ENCODE data around the gene GABBR2.

Gene GABBR2

DNA sequence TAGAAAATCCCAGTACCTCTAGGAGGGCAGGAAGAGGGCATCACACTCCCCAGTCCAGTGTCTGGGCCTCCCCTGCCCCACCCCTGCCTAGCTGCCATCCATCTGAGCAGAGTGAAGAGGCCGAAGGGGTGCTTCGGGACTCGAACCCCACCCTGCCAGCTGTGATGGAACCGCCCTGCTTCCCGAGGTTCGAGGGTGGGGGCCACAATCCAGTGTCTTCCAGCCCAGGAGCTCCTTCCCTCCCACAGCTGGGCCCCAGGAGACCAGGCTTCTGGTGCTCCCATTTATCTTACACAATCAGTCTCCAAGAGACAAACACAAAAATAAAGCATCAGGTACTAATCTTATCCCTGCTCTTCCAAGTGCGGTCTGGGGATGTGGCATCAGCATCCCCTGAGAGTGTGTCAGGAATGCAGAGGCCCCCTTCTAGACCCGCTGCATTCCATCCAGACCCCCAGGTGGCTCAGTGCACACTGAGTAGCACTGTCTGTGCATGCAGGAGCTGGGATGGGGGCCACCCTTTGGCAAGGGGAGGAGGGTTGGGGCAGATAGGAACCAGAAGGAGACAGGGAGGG, 330.4 kb downstream of the GABBR2 start:
- Histone ChIP-seq H3K4me3 (ENCODE audit: severe bottlenecking) (no peak overlapping the region), H3K27ac (ENCODE audit: poor library complexity, severe bottlenecking) (no peak overlapping the region), H3K4me1 (ENCODE audit: insufficient read depth, poor library complexity, severe bottlenecking) (peaks cover 5% of the 10 kb centered on the region), H3K36me3 (ENCODE audit: low read depth) (no peaks in the 10 kb centered on the region), H3K9me3 (ENCODE audit: severe bottlenecking) (no peaks in the 10 kb centered on the region), H3K27me3 (ENCODE audit: insufficient read depth, poor library complexity, severe bottlenecking) (no peaks in the 10 kb centered on the region)
- ATAC-seq (ENCODE audit: low read depth) (no peak), DNase-seq (ENCODE audit: low spot score) (peak; percentile 46)
- TF ChIP-seq, protein P1, sequence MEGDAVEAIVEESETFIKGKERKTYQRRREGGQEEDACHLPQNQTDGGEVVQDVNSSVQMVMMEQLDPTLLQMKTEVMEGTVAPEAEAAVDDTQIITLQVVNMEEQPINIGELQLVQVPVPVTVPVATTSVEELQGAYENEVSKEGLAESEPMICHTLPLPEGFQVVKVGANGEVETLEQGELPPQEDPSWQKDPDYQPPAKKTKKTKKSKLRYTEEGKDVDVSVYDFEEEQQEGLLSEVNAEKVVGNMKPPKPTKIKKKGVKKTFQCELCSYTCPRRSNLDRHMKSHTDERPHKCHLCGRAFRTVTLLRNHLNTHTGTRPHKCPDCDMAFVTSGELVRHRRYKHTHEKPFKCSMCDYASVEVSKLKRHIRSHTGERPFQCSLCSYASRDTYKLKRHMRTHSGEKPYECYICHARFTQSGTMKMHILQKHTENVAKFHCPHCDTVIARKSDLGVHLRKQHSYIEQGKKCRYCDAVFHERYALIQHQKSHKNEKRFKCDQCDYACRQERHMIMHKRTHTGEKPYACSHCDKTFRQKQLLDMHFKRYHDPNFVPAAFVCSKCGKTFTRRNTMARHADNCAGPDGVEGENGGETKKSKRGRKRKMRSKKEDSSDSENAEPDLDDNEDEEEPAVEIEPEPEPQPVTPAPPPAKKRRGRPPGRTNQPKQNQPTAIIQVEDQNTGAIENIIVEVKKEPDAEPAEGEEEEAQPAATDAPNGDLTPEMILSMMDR (IDR thresholded peaks at IDR 0.05; ENCODE audit: poor library complexity, severe bottlenecking), result no peak

DNA sequence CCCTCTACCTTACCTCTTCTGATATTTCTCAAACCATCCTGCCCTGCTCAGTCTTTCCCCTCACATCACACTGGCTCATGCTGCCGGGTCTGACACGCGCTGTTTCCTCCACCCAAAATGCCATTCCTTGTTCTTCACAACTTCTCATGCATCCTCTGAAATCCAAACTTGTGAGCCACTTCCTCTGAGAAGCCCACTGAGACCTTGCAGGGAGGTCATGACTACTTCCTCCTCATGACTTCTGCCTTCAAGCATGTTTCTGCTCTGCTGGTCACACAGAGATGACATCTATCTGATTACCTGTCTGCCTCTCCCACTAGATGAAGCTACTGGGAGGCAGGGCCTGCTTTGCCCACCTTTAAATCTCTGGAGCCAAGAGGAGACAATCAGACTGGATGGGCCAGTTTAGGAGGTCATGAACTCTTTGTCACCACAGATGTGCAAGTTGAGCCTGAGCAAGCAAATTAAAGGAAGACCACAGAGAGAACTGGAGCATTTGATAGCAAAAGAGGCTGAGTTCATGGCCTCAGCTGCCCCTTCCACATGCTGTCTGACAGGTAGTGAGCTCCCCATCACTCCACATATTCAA, 333.5 kb downstream of the GABBR2 start:
- DNase-seq (ENCODE audit: low spot score) (peak; percentile 29), ATAC-seq (ENCODE audit: low read depth) (peak; percentile 33)
- peaks cover 5% of the 10 kb centered on the region for H3K4me1 ChIP-seq (ENCODE audit: insufficient read depth, poor library complexity, severe bottlenecking)
- H3K27ac ChIP-seq (ENCODE audit: poor library complexity, severe bottlenecking), result peak overlapping the region; percentile 38
- H3K9me3 ChIP-seq (ENCODE audit: severe bottlenecking), result no peaks in the 10 kb centered on the region
- H3K4me3 ChIP-seq (ENCODE audit: severe bottlenecking), result no peak overlapping the region
- H3K36me3 ChIP-seq (ENCODE audit: low read depth), result no peaks in the 10 kb centered on the region
- TF ChIP-seq, protein P1 (IDR thresholded peaks at IDR 0.05; ENCODE audit: poor library complexity, severe bottlenecking), result no peak
- H3K27me3 ChIP-seq (ENCODE audit: insufficient read depth, poor library complexity, severe bottlenecking), result no peaks in the 10 kb centered on the region

DNA sequence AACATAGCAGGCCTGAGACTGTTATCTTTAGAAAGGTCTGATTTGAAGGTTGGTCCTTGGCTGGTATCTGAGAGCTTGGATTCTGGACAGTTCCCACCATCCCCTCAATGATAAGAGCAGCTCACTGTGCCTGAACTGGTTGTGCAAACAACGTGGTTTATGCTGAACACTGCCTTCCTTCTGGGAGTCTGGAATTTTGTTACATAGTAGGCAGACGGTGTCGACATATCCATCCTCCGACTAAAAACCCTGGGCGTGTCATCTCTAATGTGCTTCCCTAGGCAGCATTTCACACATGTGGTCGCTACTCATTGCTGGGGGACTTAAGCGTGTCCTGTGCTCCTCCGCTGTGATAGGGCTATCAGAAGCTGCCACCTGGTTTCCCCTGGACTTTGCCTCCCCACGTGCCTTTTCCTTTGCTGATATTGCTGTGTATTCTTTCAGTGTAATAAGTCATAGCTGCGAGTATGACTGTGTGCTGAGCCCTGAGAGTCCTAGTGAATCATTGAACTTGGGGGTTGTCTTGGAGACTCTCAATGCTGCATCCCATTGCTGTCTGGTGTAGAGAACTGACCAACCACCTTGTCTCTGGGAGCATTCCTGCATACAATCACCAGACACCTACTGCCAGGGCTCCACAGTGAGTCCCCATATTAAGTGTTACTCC, 334.2 kb downstream of the GABBR2 start:
- peak; percentile 18 for DNase-seq (ENCODE audit: low spot score)
- H3K27ac ChIP-seq (ENCODE audit: poor library complexity, severe bottlenecking), result peak overlapping the region; percentile 38

DNA sequence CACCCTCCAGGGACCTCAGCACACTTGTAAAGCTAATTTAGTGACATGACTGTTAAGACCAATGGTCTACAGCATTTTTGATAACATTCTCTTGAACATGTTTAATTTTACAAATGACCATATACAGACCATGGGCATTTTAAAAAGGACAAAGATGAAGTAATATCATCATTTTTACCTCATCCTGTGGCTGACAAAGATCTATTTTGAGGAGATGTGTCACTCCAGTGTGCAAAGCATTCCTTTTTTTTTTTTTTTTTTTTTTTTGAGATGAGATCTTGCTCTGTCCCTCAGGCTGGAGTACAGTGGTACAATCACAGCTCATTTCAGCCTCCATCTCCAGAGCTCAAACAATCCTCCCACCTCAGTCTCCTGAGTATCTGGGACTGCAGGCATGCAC, 335.1 kb downstream of the GABBR2 start:
- H3K4me1 ChIP-seq (ENCODE audit: insufficient read depth, poor library complexity, severe bottlenecking), result peaks cover 5% of the 10 kb centered on the region
- ATAC-seq (ENCODE audit: low read depth), result no peak
- no peaks in the 10 kb centered on the region for H3K9me3 ChIP-seq (ENCODE audit: severe bottlenecking)
- TF ChIP-seq, protein P1 (IDR thresholded peaks at IDR 0.05; ENCODE audit: poor library complexity, severe bottlenecking), result no peak
- H3K4me3 ChIP-seq (ENCODE audit: severe bottlenecking), result no peak overlapping the region
- H3K27me3 ChIP-seq (ENCODE audit: insufficient read depth, poor library complexity, severe bottlenecking), result no peaks in the 10 kb centered on the region
- H3K36me3 ChIP-seq (ENCODE audit: low read depth), result no peaks in the 10 kb centered on the region
- no peak overlapping the region for H3K27ac ChIP-seq (ENCODE audit: poor library complexity, severe bottlenecking)
- no peak for DNase-seq (ENCODE audit: low spot score)

More for the DNA sequence above, 334.2 kb downstream of the GABBR2 start:
- Histone ChIP-seq H3K4me3 (ENCODE audit: severe bottlenecking) (no peak overlapping the region), H3K4me1 (ENCODE audit: insufficient read depth, poor library complexity, severe bottlenecking) (peaks cover 5% of the 10 kb centered on the region), H3K9me3 (ENCODE audit: severe bottlenecking) (no peaks in the 10 kb centered on the region), H3K27me3 (ENCODE audit: insufficient read depth, poor library complexity, severe bottlenecking) (no peaks in the 10 kb centered on the region), H3K36me3 (ENCODE audit: low read depth) (no peaks in the 10 kb centered on the region)
- TF ChIP-seq, protein P1 (IDR thresholded peaks at IDR 0.05; ENCODE audit: poor library complexity, severe bottlenecking), result no peak
- peak; percentile 91 for ATAC-seq (ENCODE audit: low read depth)
